Measurements from ENCODE around the gene BRMS1.

DNA sequence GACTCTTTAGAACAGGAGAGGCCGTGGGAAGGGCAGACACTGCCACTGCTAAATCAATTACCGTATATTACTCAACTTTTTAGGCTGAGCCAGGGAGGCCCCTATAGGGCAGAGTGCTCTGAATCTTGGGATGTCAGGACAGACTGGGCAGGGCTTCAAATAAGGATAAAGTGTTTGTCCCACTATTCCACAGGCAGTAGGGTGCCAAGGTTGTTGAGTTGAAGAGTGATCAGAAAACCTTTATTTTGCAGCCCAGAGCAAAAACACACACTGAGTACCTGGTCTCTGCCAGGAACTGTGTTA lies 4.1 kb upstream of the BRMS1 start:
- TF ChIP-seq NBN (IDR thresholded peaks at IDR 0.05) (no peak), POLR2A (IDR thresholded peaks at IDR 0.05; ENCODE audit: low read depth, low read length) (no peak), FOXM1 (IDR thresholded peaks at IDR 0.05; ENCODE audit: low read depth, low read length) (no peak), SMAD1 (IDR thresholded peaks at IDR 0.05; ENCODE audit: low read depth, partially characterized antibody) (no peak), ZNF24 (IDR thresholded peaks at IDR 0.05) (no peak), EZH2 (IDR thresholded peaks at IDR 0.05; ENCODE audit: borderline replicate concordance, control insufficient read depth, low read depth, low read length) (no peak), TCF12 (IDR thresholded peaks at IDR 0.05; ENCODE audit: low read depth, low read length) (no peak)
- TF ChIP-seq, protein P1, sequence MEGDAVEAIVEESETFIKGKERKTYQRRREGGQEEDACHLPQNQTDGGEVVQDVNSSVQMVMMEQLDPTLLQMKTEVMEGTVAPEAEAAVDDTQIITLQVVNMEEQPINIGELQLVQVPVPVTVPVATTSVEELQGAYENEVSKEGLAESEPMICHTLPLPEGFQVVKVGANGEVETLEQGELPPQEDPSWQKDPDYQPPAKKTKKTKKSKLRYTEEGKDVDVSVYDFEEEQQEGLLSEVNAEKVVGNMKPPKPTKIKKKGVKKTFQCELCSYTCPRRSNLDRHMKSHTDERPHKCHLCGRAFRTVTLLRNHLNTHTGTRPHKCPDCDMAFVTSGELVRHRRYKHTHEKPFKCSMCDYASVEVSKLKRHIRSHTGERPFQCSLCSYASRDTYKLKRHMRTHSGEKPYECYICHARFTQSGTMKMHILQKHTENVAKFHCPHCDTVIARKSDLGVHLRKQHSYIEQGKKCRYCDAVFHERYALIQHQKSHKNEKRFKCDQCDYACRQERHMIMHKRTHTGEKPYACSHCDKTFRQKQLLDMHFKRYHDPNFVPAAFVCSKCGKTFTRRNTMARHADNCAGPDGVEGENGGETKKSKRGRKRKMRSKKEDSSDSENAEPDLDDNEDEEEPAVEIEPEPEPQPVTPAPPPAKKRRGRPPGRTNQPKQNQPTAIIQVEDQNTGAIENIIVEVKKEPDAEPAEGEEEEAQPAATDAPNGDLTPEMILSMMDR (IDR thresholded peaks at IDR 0.05 in 2 of 3, conservative IDR thresholded peaks at IDR 0.05 in 1 of 3; ENCODE audit: control insufficient read depth in 2 of 3, extremely low read depth in 1 of 3, insufficient read depth in 1 of 3, low read depth in 3 of 3, low read length in 3 of 3), result no peak
- TF ChIP-seq, protein P2, sequence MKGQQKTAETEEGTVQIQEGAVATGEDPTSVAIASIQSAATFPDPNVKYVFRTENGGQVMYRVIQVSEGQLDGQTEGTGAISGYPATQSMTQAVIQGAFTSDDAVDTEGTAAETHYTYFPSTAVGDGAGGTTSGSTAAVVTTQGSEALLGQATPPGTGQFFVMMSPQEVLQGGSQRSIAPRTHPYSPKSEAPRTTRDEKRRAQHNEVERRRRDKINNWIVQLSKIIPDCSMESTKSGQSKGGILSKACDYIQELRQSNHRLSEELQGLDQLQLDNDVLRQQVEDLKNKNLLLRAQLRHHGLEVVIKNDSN (IDR thresholded peaks at IDR 0.05; ENCODE audit: borderline replicate concordance, extremely low read length, insufficient read depth, low read depth, low read length), result no peak
- TF ChIP-seq, protein P3, sequence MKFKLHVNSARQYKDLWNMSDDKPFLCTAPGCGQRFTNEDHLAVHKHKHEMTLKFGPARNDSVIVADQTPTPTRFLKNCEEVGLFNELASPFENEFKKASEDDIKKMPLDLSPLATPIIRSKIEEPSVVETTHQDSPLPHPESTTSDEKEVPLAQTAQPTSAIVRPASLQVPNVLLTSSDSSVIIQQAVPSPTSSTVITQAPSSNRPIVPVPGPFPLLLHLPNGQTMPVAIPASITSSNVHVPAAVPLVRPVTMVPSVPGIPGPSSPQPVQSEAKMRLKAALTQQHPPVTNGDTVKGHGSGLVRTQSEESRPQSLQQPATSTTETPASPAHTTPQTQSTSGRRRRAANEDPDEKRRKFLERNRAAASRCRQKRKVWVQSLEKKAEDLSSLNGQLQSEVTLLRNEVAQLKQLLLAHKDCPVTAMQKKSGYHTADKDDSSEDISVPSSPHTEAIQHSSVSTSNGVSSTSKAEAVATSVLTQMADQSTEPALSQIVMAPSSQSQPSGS (IDR thresholded peaks at IDR 0.05; ENCODE audit: low read length), result no peak
- TF ChIP-seq, protein P4, sequence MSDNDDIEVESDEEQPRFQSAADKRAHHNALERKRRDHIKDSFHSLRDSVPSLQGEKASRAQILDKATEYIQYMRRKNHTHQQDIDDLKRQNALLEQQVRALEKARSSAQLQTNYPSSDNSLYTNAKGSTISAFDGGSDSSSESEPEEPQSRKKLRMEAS (IDR thresholded peaks at IDR 0.05; ENCODE audit: low read depth, low read length), result no peak

All from GM12878 (cell line).